ENCODE data around the gene ZNF709.
A peak's percentile ranks its signal among the peaks of the same experiment; 100 is the strongest.
"Not testable (repeated sequence)": the region's sequence is repeated elsewhere in the genome, so short reads cannot be mapped to it uniquely, and the experiment has no call there.

Gene ZNF709

GRCh38 chr19:12484371-12485051, at the start of gene ZNF709:
Gene ZNF709 (minus strand): TSS chr19:12484816. CDS start chr19:12484657, 159 bp downstream.
- peak; percentile 55 to 82 for DNase-seq

- no peak for DNase-seq
These were observed 42.6 kb upstream of the ZNF709 start for GRCh38 chr19:12527034-12527836.

DNA sequence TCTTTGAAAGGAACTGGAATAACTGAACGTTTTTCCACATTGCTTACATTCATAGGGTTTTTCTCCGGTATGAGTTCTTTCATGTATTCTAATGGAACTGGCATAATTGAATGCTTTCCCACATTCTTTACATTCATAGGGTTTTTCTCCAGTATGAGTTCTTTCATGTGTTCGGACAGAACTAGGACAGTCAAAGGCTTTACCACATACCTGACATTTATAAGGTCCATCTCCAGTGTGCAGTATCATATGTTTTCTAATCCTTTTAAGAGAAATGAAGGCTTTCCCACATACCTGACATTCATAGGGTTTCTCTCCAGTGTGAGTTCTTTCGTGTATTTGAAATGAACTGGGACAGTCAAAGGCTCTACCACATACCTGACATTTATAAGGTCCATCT, 41.9 kb upstream of the ZNF709 start:
- DNase-seq, result no peak

GRCh38 chr19:12521996-12522395, 37.4 kb upstream of the ZNF709 start:
- no peak for DNase-seq

DNA sequence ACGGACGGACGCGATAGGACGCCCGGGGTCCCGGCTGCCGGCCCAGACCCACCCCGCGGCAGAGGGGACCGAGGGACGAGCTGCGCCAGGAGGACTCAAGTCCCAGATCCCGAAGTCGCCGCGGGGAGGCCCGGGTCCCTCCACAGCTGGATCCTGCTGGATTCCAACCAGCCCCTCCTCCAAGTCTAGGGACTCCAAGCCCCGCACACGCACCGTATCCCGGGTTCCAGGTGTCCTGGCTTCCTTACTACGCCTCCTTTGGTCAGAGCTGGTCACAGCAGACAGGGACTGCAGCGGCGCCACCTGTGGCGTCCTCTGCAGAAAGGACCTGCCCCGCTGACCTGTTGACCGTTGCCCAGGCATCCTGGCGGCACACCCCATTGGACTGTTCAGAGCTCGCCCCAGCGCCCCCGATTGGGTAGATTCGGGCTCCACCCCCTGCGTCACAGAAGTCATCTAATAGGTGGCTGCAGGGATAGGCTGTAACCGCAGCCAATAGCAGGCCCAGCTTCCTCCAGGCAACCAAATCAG, 29.0 kb upstream of the ZNF709 start:
- no peak for DNase-seq

GRCh38 chr19:12497032-12497431, 12.4 kb upstream of the ZNF709 start:
- no peak for DNase-seq

GRCh38 chr19:12496480-12496879, 11.9 kb upstream of the ZNF709 start:
- no peak for DNase-seq

DNA sequence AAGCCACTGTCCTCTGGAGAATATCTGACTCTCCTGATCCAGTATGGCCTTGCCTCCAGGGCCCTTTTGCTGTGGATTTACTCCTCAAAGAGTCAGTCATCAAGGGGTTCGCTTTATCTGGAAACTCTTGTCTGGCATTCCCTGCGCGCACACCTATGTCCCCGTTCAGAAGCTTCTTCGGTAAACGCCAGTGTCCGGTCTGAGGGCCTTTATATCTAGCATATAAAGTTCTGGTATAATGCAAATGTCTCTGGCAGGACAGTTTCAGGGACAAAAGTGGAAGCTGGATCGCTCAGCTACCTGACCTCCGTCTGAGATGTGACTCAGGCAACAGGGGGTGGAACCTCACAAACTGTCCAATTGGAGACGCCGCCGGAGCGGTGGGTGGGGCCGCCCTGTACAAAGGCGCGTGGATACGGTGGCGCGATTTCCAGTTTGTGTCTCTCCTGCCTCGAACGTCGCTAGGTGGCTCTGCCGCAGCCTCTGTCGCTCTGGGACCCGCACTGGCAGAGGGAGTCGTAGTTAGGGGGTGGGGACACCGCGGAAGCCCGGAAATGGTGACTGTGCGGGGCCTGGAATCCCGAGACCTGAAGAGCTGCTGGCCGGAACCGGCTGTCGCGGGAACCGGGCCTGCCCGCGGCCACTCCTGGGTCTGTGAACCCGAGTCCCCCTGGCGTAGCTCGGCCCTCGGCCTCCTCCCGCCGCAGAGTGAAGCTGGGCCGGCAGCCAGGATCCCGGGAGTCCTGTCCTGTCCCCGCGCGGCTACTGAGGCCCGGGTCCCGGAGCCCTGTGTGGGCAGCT, 10.6 kb upstream of the ZNF709 start:
- DNase-seq, result peak; percentile 83 to 96

DNA sequence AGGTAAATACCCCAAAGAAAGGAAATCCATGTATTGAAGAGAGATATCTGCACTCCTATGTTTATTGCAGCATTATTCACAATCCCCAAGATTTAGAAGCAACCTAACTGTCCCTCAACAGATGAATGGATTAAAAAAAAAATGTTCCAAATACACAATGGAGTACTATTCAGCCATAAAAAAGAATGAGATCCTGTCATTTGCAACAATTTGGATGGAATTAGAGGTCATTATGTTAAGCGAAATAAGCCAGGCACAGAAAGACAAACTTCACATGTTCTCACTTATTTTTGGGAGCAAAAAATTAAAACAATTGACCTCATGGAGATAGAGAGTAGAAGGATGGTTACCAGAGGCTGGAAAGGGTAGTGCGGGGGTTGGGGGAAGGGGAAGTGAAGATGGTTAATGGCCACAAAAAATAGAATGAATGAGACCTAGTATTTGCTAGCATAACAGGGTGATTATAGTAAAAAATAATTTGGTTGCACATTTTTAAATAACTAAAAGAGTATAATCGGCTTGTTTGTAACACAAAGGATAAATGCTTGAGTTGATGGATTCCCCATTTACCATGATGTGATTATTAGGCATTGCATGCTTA, 9.7 kb upstream of the ZNF709 start:
- no peak for DNase-seq

GRCh38 chr19:12486265-12486783, 1.7 kb upstream of the ZNF709 start:
- DNase-seq, result not testable (repeated sequence)

GRCh38 chr19:12485571-12485970, 955 bp upstream of the ZNF709 start:
- no peak for DNase-seq

- DNase-seq, result no peak
These were observed 418 bp upstream of the ZNF709 start for GRCh38 chr19:12485052-12485416.

- peak in 1 of 2 experiments; percentile 20 for DNase-seq
These were observed 625 bp downstream of the ZNF709 start for GRCh38 chr19:12484011-12484370.

- no peak for DNase-seq
These were observed 2.1 kb downstream of the ZNF709 start for GRCh38 chr19:12482509-12482886.

- DNase-seq, result no peak
These were observed 2.7 kb downstream of the ZNF709 start for GRCh38 chr19:12481781-12482508.

DNA sequence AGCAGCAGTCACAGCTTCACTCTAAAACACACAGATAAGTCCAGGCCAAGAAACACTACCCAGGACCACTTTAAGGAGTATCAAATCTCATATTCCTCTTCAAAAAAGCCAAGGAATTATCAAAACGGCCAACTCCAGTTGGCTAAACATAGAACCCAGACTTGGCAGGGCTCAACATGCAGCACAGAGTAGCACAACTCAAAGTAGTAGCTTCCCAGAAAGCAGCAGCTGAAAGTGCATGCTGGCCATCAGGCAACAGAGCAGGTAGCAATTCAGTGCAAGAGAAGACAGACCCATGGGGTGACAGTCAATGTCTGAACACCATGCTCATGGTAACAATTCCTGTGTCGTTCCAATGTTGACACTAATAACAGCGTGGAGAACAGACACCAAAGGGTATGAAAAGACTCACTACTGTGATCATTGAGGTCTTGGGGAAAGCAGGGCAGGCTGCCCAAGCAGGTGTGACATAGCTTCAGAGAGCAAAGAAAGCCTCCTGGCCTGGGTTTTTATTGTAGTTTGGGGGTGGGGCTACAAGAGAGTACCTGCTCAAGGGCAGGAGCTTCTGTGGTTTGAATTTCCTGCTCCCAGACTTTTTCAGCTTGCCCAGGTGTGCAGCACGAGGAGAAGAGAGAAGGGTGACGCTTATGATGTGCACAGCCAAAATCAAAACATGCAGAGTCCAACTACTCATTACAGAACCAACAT, 6.2 kb downstream of the ZNF709 start:
- no peak for DNase-seq

- not testable (repeated sequence) for DNase-seq
These were observed 17.0 kb downstream of the ZNF709 start for GRCh38 chr19:12467651-12468050.

GRCh38 chr19:12465211-12465610, 19.4 kb downstream of the ZNF709 start:
- DNase-seq, result no peak

DNA sequence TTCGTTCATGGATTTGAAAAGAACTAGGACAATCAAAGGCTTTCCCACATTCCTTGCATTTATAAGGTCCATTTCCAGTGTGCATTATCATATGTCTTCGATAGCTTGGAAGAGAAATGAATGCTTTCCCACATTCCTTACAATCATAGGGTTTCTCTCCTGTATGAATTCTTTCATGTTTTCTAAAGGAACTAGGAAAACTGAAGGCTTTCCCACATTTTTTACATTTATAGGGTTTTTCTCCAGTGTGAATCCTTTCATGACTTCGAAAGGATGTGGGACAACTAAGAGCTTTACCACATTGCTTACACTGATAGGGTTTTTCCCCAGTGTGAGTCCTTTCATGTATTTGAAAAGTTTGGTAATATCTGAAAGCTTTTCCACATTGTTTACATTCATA, 19.8 kb downstream of the ZNF709 start:
- DNase-seq, result no peak

DNA sequence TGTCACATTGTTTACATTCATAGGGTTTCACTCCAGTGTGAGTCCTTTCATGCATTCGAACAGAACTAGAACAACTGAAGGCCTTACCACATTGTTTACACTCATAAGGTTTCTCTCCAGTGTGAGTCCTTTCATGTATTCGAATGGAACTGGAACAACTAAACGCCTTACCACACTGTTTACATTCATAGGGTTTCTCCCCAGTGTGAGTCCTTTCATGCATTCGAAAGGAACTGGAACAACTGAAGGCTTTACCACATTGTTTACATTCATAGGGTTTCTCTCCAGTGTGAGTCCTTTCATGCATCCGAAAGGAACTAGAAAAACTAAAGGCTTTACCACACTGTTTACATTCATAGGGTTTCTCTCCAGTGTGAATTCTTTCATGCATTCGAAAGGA, 20.5 kb downstream of the ZNF709 start:
- DNase-seq, result not testable (repeated sequence)

GRCh38 chr19:12453495-12453894, 31.1 kb downstream of the ZNF709 start:
- DNase-seq, result no peak

All from SW 1271 (cell line).